Measurements from ENCODE around the gene HSPB2. TPM values are rescaled to one million over a fixed set of nuclear protein-coding genes. Genes with fewer than 3 reads are reported as not detected.

HSPB2 gene
- total RNA-seq, 1 donor from 2014 or later: 9.2 TPM

GRCh38 chr11:111886844-111887243 lies 25.7 kb upstream of the HSPB2 start:
- DNase-seq (no peak), ATAC-seq (no peak)
- Histone ChIP-seq H3K27ac (no peak overlapping the region), H3K9me3 (no peaks in the 10 kb centered on the region), H3K27me3 (no peaks in the 10 kb centered on the region), H3K4me3 (no peak overlapping the region), H3K4me1 (no peaks in the 10 kb centered on the region), H3K36me3 (no peaks in the 10 kb centered on the region)
- no peak for TF ChIP-seq CTCF (IDR thresholded peaks at IDR 0.05)
- intact Hi-C loops (cut with DNase I): no loop called here

DNA sequence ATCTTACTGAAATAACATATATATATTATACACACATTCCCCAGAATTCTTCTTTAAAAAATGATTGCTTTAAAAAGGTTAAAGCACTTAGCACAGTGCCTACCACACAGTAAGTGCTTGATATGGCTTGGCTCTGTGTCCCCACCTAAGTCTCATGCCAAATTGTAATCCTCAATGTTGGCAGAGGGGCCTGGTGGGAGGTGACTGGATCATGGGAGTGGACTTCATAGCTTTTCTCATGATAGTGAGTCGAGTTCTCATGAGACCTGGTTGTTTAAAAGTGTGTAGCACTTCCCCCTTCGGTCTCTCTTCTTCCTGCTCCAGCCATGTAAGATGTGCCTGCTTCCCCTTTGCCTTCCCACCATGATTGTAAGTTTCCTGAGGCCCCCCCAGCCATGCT lies 7.1 kb upstream of the HSPB2 start:
- ATAC-seq (no peak), DNase-seq (no peak)
- no peak overlapping the region for H3K27ac ChIP-seq
- H3K4me1 ChIP-seq: no peaks in the 10 kb centered on the region
- H3K4me3 ChIP-seq: no peak overlapping the region
- TF ChIP-seq CTCF (IDR thresholded peaks at IDR 0.05): no peak
- intact Hi-C loops (cut with DNase I): no loop called here
- H3K9me3 ChIP-seq: no peaks in the 10 kb centered on the region
- no peaks in the 10 kb centered on the region for H3K36me3 ChIP-seq
- H3K27me3 ChIP-seq: no peaks in the 10 kb centered on the region

DNA sequence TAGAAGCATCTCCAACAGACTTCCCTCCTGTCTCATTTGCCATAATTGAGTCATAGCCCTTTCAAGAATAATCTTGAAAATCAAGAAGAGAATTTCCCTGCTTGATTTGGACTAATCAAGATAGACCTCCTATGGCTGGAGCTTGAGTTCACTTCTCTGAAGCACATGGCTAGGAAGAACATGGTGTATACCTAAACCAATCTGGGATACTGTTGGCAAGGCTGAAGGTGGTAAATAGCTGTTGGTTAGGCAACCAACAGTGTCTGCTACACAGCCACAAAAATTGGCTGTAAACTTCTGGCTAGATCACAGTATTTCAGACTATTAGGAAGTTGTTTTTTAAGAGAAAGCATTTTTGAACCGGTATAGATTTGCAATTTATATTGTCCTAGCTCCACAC lies 5.9 kb upstream of the HSPB2 start:
- TF ChIP-seq CTCF (IDR thresholded peaks at IDR 0.05): no peak
- Histone ChIP-seq H3K9me3 (no peaks in the 10 kb centered on the region), H3K4me3 (no peak overlapping the region), H3K36me3 (no peaks in the 10 kb centered on the region), H3K4me1 (no peaks in the 10 kb centered on the region), H3K27me3 (no peaks in the 10 kb centered on the region), H3K27ac (no peak overlapping the region)
- no peak for DNase-seq
- no peak for ATAC-seq
- intact Hi-C loops (cut with DNase I): no loop called here

- intact Hi-C loops (cut with DNase I): no loop called here
- H3K27ac ChIP-seq: no peak overlapping the region
These were observed 3.8 kb upstream of the HSPB2 start for GRCh38 chr11:111908639-111909305.

DNA sequence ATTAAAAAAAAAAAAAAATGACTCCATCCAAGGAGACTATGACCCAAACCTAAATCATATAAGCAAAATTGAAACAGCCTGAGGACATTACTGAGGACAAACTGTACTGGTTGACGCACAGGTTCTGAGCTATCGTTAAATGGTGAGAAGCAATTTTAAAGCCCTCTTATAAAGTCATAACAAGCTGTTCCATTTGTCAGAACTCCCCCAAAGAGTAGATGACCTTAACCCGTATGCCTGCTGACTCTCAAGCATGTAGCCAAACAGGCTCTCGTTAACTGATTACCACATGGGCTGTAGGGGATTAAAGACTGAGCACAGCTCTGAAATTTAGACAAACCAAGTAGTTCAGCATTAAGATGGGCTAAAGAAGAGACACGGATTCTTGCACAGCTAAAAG lies 3.2 kb upstream of the HSPB2 start:
- Histone ChIP-seq H3K4me3 (peak overlapping the region; percentile 51), H3K4me1 (no peaks in the 10 kb centered on the region), H3K9me3 (no peaks in the 10 kb centered on the region), H3K27ac (no peak overlapping the region), H3K27me3 (peaks cover 6% of the 10 kb centered on the region), H3K36me3 (no peaks in the 10 kb centered on the region)
- ATAC-seq (no peak), DNase-seq (no peak)
- intact Hi-C loops (cut with DNase I): no loop called here
- TF ChIP-seq CTCF (IDR thresholded peaks at IDR 0.05): no peak

More at GRCh38 chr11:111908639-111909305, 3.8 kb upstream of the HSPB2 start:
- no peak overlapping the region for H3K4me3 ChIP-seq
- DNase-seq (no peak), ATAC-seq (no peak)
- no peaks in the 10 kb centered on the region for H3K4me1 ChIP-seq
- peaks cover 6% of the 10 kb centered on the region for H3K27me3 ChIP-seq
- H3K9me3 ChIP-seq: no peaks in the 10 kb centered on the region
- TF ChIP-seq CTCF (IDR thresholded peaks at IDR 0.05): no peak
- H3K36me3 ChIP-seq: no peaks in the 10 kb centered on the region
